GM20000 (cell line): Measurements from ENCODE around the gene PWWP2A.

ENCODE experiments used
- DNase-seq: peaks from one replicate; pipeline ENCODE4 v3.0.0; 2012; ENCODE audit warnings: low spot score
- CTCF ChIP-seq: IDR thresholded peaks from 2 replicates; pipeline ENCODE4 v1.5.1; 2012; ENCODE audit warnings: mild to moderate bottlenecking, control low read depth; ENCODE audit errors: extremely low read depth, missing control alignments

Gene PWWP2A

GRCh38 chr5:160083501-160083900, 35.7 kb downstream of the PWWP2A start:
- TF ChIP-seq CTCF = no peak
- no peak for DNase-seq

- no peak for TF ChIP-seq CTCF
- no peak for DNase-seq
These were observed 36.4 kb downstream of the PWWP2A start for GRCh38 chr5:160082614-160083500.

GRCh38 chr5:160081495-160081894, 37.8 kb downstream of the PWWP2A start:
- no peak for DNase-seq
- TF ChIP-seq CTCF = no peak

DNA sequence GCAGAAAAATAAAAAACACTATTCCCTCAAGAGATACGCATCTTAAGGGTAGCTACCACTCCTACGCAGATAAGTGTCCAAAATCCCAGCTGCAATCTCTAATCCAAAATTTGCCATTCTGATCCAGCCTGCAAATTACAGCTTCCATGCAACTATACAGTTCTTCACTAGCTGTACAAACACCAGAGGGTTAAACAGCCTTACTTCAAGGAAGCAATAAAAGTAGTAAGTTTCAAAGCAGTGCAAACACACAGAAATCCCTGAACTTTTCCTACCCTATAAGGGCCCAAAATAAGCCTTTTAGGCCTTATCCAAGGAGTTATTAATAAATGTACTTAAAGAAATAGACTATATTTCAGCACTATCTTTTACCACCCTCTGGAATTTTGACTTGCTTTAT, 39.5 kb downstream of the PWWP2A start:
- no peak for TF ChIP-seq CTCF
- no peak for DNase-seq

GRCh38 chr5:160076997-160077396, 42.3 kb downstream of the PWWP2A start:
- no peak for TF ChIP-seq CTCF
- DNase-seq = no peak

DNA sequence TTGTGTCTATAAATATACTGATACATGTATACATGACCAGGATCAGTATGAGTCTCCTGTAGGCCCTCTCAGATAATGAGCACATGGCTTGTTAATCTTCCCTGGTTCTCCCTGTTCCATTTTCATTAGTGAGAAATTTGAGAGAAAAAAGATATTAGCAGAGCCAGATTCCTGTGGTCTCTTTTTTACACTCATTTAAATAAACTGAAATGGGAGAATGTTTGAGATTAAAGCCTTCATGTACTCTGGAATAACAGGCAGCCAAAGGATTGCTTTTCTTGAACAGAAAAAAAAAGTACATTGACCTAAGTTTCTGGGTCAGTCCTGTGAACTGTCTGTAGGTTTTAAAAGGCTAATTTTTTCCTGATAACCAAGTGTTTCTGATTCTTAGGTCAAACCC, 44.2 kb downstream of the PWWP2A start:
- TF ChIP-seq CTCF = no peak
- no peak for DNase-seq

GRCh38 chr5:160071916-160072315, 47.3 kb downstream of the PWWP2A start:
- no peak for TF ChIP-seq CTCF
- DNase-seq = no peak
